CD4-positive, alpha-beta T cell treated with Interleukin-4 for 4 hours (primary cell): ENCODE measurements around the gene SLC4A7.
"Not testable (repeated sequence)": the region's sequence is repeated elsewhere in the genome, so short reads cannot be mapped to it uniquely, and the experiment has no call there.

ENCODE experiments used
- DNase-seq: peaks from one replicate; pipeline ENCODE4 v3.0.0-alpha.2; 2020

SLC4A7 gene

GRCh38 chr3:27484015-27484844, at the start of gene SLC4A7:
TSS of gene SLC4A7 (minus strand) at chr3:27484384. CDS start at chr3:27484126, 258 bp downstream.
- peak; percentile 96 for DNase-seq

- peak; percentile 11 for DNase-seq
Measured at GRCh38 chr3:27533261-27533607, 49.0 kb upstream of the SLC4A7 start.

GRCh38 chr3:27532426-27533260, 48.5 kb upstream of the SLC4A7 start:
- DNase-seq, result no peak

GRCh38 chr3:27531193-27531751, 47.1 kb upstream of the SLC4A7 start:
- not testable (repeated sequence) for DNase-seq

GRCh38 chr3:27528791-27529190, 44.6 kb upstream of the SLC4A7 start:
- no peak for DNase-seq

- DNase-seq, result no peak
Measured at GRCh38 chr3:27526614-27527315, 42.6 kb upstream of the SLC4A7 start.

GRCh38 chr3:27521872-27522265, 37.7 kb upstream of the SLC4A7 start:
- no peak for DNase-seq

GRCh38 chr3:27521179-27521871, 37.1 kb upstream of the SLC4A7 start:
- peak; percentile 27 for DNase-seq

GRCh38 chr3:27511724-27512422, 27.7 kb upstream of the SLC4A7 start:
- DNase-seq, result no peak

- DNase-seq, result no peak
Measured at GRCh38 chr3:27509376-27509775, 25.2 kb upstream of the SLC4A7 start.

- no peak for DNase-seq
Measured at GRCh38 chr3:27508424-27508823, 24.2 kb upstream of the SLC4A7 start.

GRCh38 chr3:27507515-27508266, 23.5 kb upstream of the SLC4A7 start:
- no peak for DNase-seq

- DNase-seq, result no peak
Measured at GRCh38 chr3:27507111-27507510, 22.9 kb upstream of the SLC4A7 start.

GRCh38 chr3:27504749-27505148, 20.6 kb upstream of the SLC4A7 start:
- DNase-seq, result no peak

- DNase-seq, result no peak
Measured at GRCh38 chr3:27503526-27503925, 19.3 kb upstream of the SLC4A7 start.

- DNase-seq, result no peak
Measured at GRCh38 chr3:27501759-27502158, 17.6 kb upstream of the SLC4A7 start.

GRCh38 chr3:27500986-27501385, 16.8 kb upstream of the SLC4A7 start:
- DNase-seq, result no peak

GRCh38 chr3:27500035-27500434, 15.9 kb upstream of the SLC4A7 start:
- no peak for DNase-seq

GRCh38 chr3:27494784-27495183, 10.6 kb upstream of the SLC4A7 start:
- DNase-seq, result no peak

- DNase-seq, result no peak
Measured at GRCh38 chr3:27488821-27489220, 4.6 kb upstream of the SLC4A7 start.

GRCh38 chr3:27487383-27487782, 3.2 kb upstream of the SLC4A7 start:
- DNase-seq, result no peak
